Tibial nerve (tissue), 3 donors: ENCODE data around the gene ANO4.

Experiments
- CTCF ChIP-seq, 5 experiments: fragments of 200-600 bp in 3 of 5; fragments of 450-650 bp in 2 of 5; sonication (generic) in 3 of 5; IDR thresholded peaks; one replicate each; pipeline ENCODE4 v1.5.1; 2016 to 2019; ENCODE audit warnings: antibody characterized with exemption in 5 of 5, mild to moderate bottlenecking in 3 of 5, moderate library complexity in 2 of 5
- POLR2A ChIP-seq, 2 donors: fragments of 450-650 bp; IDR thresholded peaks; one replicate each; pipeline ENCODE4 v1.6.1; 2017; ENCODE audit warnings: antibody characterized with exemption in 2 of 2, mild to moderate bottlenecking in 2 of 2, moderate library complexity in 2 of 2

DNA sequence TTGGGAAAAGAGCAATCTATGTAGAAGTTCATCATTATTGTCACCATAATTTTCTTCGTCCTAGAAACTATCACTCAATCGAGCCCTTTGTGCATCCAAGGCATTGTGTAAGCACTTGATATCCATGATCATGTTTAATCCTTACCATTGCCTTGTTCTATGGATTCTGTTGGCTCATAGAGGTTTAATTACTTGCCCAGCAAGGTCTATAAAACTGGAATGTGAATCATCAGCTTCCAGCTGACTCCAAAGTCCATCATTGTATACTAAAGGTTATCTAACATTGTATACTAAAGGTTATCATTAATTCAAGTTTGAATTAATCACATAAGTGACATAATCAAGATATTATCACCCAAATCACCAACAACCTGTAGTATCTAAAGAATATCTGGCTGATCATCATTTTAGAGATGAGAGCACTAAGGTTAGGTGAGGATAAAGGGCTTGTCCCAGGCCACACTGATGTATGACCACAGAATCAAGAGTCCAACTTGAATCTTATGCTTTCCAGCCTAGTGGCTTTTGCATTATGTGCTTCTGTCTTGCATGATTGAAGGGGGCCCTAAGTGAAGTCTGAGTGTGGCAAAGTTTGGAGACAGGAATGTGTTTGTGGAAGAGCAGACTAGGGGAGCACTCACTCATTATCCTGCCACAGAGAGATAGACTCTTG, 188.1 kb downstream of the ANO4 start:
- TF ChIP-seq CTCF (IDR thresholded peaks at IDR 0.05) (no peak), POLR2A (IDR thresholded peaks at IDR 0.05) (no peak)
